Measurements from ENCODE around the gene SMAD3.

SMAD3 gene

GRCh38 chr15:67082007-67082536, 16.7 kb downstream of the SMAD3 start:
- no peak for DNase-seq

- DNase-seq, result no peak
Measured at GRCh38 chr15:67083135-67083762, 17.8 kb downstream of the SMAD3 start.

- DNase-seq, result no peak
Measured at GRCh38 chr15:67084561-67084960, 19.2 kb downstream of the SMAD3 start.

DNA sequence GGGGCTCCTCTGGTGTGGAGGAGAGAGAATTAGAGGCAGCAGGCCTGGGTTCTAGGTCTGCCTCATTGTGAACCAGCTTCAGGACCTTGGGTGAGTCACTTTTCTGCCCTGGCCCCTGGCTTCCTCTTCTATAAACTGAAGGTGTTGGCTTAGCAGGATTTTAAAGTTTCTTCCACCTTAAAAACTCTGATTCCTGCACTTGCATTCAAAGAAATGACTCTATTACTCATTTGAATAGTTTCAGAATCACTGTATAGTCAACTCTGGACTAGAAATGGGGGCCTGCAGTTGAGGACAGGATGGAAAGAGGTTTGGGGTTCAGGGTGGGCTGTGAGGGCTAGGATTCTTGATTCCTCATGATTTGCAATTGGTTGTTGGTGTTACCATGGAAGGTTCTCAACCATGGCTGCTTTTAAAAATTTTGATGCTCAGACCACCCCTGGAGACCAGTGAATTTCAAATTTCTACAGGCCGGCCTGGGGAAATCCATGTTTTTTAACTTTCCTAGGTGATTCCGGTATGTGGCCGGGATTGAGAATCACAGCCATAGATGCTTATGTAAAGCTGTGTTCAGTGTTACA, 19.9 kb downstream of the SMAD3 start:
- DNase-seq, result no peak

- DNase-seq, result peak; percentile 29
Measured at GRCh38 chr15:67085818-67086636, 20.6 kb downstream of the SMAD3 start.

GRCh38 chr15:67086637-67086914, 21.2 kb downstream of the SMAD3 start:
- no peak for DNase-seq

- no peak for DNase-seq
Measured at GRCh38 chr15:67087507-67088172, 22.2 kb downstream of the SMAD3 start.

DNA sequence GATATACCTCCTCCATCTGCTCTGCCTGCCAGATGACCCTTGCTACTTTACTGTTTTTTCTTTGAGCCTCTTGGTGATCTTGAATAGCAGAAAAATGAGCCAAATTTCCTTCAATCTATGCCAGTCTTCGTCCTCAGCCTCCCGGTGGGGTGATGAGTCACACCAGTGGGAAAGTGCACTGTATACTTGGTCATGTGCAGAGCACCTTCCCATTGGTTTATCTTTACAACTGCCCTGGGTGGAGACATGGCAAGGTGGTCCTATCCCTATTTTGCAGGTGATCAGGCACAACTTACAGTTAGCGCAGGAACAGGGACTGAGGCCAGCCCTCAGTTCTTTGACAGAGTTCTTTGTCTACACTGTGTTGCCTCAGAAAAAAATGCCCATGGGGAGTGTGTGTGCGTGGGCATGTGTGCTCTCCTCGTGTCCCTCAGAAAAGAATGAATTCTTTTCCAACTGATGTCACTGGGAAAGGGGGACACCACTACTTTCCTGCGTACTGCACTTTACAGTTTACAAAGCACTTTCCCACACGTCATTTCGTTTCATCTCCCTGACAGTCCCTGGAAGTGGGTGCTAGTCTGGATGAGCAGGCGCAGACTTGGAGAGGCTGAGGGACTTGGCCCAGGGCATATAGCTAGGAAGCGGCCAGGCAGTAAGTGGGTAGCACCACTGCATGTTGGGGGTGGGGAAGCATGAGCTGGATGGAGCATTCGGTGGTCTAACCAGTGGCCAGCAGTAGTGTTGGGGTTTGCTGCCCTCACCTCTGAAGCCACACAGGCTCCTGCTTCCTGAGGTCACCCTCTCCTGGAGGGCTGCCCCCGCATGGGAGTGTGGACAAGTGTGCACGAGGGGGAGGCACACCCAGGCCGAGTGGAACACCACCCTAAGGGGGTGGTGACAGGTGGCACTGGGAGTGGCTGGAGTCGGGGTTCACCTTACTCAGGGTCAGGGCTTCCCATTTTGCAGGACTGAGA, 24.1 kb downstream of the SMAD3 start:
- DNase-seq, result no peak

DNA sequence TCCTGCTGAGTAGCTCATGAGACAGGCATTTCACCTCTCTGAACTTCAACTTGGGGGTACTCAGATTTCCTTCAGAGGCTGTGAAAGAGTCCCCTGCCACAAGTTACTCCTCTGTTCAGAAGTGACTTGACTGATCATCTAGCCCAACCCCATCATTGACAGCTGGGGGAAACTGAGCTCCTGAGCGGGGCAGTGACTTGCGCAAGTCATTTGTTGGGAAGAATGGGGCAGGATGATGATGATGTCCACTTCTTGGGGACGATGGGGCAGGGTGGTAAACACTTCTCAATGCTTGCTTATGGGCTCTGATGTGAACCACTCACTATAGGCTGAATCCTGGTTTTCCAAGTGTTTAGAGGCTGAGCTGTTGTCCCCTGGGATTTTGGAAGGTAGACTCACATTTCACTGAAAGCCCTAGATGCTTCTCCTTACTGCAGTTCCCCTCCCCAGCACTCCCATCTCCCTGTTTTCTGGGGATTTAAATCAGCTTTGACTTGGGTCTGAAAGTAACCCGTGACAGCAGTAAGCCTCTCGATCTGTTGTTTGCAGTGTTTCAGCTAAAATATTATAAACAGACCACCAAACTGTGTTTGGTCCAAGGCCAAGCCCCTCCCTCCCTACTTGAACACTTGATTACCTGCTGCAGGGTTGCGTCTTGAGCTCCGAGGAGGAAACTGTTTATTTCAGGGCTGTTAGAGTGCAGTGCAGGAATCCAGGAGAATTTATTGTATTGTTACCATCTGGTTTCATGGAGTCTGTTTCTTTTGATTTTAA, 25.1 kb downstream of the SMAD3 start:
- DNase-seq, result no peak

DNA sequence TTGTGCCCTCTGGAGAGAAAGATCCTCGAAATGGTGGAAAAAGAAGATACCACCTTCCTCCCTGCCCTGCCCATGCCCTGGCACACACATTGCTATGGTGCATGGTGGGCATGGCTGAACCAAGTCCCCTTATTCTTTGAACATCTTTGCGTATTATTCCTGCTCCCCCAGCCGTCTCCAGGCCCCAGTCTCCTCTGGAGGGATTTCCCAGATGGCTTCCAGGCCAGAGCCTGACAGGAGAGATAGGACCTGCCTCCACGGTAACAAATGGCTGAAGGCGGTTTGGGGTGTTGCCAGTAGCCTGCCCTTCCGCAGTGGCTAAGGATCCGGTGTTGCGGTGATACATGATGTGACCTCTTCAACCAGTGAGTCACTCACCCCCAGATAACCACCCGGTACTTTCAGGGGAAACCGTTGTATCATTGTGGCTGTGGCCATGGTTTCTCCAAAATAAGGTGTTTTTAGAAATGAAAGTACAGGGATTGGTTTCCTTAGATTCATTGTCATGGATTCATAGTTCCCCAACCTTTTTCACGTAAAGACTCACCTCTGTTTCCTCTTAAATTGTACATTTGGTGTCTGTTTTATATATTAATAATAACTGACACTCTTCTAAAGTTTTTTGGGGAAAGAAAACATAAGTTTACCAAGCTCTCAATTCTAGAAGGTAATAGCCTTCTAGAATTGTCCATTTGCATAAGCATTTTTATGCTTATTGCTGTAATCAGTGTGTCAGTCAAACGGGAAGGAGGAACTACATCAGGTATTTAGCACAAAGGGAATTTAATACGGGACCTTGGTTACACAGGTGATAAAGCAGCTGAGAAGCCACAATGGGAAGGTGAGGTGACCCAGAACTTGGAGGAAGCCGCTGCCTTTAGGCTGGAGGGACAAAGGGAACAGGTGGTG, 25.9 kb downstream of the SMAD3 start:
- DNase-seq, result no peak

DNA sequence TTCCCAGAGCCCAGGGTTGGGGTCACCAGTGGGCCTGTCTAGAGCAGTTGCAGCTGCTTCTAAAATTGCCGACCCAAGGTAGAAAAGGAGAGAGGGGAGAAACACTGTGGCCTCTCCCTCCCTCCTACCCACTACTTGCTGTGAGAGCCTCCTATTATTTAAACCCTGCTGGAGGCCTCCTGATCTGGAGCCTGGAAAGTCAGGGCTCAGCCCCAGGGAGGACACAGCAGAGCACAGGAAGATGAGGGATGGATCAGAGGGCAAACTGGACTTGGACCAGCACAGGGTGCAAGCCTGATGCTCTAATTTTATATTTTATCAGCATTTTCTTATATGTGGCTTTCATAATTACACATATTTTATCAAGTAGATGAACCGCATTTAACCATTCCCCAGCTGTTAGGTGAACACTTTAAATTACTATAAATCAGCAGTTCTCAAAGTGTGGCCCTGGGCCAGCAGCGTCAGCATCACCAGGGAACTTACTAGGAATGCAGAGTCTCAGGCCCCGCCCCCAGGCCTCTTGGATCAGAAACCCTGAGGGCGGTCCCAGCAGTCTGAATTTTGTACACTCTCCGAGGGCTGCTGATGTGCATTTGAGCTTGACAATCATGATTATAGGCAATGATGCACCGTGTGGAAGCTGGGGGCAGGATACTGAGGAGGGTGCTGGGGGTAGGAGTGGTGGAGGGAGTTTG, 26.7 kb downstream of the SMAD3 start:
- no peak for DNase-seq

DNA sequence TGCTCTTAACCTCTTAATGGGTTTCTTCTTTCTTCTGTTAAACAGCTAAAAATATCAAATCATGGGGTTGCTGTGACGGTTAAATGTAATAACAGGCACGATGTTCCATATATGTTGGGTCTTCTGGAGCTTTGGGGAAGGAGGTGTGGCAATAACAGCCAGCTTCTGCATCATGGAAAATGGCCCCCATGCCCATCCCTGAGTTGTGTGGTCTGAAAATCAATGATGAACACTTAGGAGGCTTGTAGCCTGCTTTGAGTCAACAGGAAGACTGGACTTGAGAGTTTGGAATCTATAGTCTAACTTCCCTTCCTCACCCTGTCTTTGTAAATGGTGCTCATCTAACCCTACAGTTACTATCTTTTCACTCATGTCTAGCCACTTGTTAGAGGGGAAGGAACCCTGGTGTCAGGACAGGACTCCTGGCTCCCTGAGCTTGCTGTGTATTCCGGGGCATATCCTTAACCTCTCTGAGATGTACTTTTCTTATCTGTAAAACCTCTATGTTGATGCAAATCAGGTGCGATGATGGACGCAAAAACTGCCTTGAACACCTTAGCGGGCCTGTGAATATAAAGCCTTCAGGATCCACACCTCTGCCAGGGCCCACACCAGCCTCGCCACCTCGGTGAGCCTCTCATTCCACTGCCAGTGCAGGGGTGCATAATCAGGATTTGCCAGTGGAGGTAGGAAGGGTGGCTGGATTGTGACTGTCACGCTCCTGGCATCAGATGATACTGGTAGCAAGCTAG, 27.5 kb downstream of the SMAD3 start:
- no peak for DNase-seq

DNA sequence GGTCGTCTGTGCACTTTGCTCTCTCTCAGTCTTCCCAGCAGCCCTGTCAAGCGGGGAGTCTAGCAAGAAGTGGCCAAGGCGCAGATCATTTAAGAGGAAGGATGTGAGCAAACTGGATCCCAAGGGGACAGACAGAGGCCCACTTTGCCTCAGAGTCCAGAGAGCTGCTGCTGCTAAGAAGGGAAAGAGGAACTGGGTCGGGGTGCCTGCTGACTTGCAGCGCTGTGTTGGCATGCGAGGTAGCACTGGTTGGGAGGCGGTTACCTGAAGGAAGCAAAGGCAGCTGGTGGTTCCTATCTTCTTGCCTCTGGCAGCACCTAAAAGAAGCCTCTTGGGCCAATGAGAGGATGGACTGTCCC, 28.1 kb downstream of the SMAD3 start:
- peak; percentile 31 for DNase-seq

DNA sequence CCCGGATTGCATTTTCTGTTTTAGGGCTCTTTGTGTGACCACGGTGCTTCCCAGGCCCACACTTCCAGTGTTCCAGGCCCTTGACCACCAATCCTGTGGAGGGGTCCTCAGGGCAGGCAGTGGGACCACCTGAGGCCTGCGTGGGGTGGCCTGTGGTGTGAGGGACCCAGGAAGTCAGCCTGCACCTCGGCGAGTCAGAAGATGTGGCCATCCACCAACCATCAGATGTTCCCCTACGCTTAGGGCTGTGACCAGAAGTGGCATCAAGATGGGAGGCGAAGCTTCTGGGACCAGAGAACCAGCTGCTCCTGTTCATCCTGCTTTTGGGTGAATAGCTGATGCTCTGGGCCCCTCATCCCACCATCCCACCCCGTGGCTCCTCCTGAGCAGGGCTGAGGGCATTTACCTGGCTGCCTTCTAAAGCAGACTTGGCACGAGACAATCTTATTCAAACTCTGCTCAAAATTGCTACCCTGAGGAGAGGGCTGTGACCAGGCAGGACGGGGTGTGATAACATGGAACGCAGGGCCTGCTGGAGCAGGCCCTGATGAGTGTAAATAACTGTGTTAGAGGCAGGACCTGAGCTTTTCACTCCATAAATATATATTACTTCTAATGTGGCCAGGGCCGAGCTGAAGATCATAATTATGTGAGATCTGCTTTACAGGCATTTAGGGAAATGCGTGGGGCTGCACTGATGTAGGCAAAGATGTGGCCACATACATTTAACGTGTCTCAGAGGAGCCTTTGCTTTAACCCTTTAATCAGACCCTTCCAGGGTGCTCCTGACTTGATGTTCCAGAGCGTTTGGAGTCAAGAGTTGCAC, 28.8 kb downstream of the SMAD3 start:
- DNase-seq, result no peak

DNA sequence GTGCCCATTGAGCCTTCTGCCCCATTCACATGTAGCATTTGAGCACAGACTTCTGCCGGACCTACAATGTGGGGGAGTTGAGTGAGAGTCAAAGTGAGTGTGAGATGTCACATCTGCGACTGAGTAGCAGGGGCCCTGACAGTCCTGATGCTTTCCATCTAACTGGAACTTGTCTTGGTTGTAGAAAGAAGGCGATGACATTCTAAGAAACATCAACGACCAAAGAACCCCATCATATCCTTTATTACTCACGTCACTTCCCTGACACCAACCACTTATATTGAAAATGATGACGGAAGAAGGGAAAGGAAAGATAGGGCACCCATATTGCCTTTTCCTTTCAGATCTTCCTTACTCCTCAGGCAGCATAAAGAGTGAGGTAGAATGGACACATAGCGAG, 30.5 kb downstream of the SMAD3 start:
- DNase-seq, result no peak

- DNase-seq, result no peak
Measured at GRCh38 chr15:67096546-67097294, 31.3 kb downstream of the SMAD3 start.

DNA sequence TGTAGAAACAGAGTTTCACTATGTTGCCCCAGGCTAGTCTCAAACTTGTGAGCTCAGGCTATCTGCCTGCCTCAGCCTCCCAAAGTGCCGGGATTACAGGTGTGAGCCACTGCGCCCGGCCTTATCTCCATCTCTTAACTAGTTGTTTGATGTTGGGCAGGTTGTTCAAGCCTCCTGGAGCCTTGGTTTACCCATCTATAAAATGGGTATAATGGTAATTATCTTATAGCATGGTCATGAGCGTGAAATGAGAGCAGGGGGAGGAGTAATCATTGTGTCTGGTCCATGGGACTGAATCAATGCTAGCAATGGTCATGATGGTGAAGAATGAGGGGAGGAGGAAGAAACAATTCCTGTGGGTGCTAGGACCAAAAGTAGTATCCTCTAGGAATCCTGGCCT, 32.0 kb downstream of the SMAD3 start:
- DNase-seq, result no peak

Measured in midbrain (tissue), 1 donor.